PC-9 (cell line): ENCODE results near the gene NHSL1.

Experiments
- EZH2 ChIP-seq: fragments of 200-600 bp; sonication (generic); IDR thresholded peaks from 2 replicates; pipeline ENCODE4 v1.8.0; 2017; ENCODE audit warnings: antibody characterized with exemption, low read depth
- TF ChIP-seq, protein P1 (sequence below): fragments of 200-600 bp; sonication (generic); conservative IDR thresholded peaks from 2 replicates; pipeline ENCODE4 v1.6.1; 2017; ENCODE audit warnings: mixed run types, antibody characterized with exemption, mild to moderate bottlenecking, moderate library complexity

DNA sequence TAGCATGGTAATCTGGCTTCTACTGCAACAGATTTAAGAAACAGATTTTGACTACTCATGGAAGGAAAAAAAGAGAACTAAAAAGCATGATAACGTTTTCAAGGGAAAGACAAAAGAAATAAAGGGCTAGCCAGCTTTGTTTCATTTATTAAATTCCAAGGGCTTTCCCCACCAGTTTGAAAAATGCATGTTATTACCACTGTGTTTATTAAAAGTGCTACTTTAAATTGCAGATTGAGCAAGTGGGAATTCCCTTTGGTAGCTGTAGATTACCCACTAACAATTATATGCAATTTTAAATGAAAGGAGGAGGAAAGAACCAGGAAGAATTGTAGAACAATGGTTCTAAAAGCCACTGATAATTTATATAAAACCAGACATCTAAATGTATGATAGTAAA, 40.6 kb upstream of the NHSL1 start:
- TF ChIP-seq, protein P1, sequence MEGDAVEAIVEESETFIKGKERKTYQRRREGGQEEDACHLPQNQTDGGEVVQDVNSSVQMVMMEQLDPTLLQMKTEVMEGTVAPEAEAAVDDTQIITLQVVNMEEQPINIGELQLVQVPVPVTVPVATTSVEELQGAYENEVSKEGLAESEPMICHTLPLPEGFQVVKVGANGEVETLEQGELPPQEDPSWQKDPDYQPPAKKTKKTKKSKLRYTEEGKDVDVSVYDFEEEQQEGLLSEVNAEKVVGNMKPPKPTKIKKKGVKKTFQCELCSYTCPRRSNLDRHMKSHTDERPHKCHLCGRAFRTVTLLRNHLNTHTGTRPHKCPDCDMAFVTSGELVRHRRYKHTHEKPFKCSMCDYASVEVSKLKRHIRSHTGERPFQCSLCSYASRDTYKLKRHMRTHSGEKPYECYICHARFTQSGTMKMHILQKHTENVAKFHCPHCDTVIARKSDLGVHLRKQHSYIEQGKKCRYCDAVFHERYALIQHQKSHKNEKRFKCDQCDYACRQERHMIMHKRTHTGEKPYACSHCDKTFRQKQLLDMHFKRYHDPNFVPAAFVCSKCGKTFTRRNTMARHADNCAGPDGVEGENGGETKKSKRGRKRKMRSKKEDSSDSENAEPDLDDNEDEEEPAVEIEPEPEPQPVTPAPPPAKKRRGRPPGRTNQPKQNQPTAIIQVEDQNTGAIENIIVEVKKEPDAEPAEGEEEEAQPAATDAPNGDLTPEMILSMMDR, result no peak
- TF ChIP-seq EZH2, result no peak
